Muscle layer of duodenum (tissue), 2 donors: ENCODE results near the gene RBMY1D.
"Not testable (repeated sequence)": the region's sequence is repeated elsewhere in the genome, so short reads cannot be mapped to it uniquely, and the experiment has no call there.

Source experiments
- H3K27ac ChIP-seq: one replicate; pipeline ENCODE4 v1.7.0; 2013; ENCODE audit warnings: mild to moderate bottlenecking, low read length
- H3K27me3 ChIP-seq: one replicate; pipeline ENCODE4 v1.7.0; 2013; ENCODE audit warnings: low read depth, mild to moderate bottlenecking, control low read depth, low read length
- H3K36me3 ChIP-seq, 2 donors: one replicate each; pipeline ENCODE4 v1.7.0; 2013; ENCODE audit warnings: low read length in 2 of 2, control low read depth in 1 of 2, mild to moderate bottlenecking in 1 of 2; ENCODE audit not compliant: insufficient read depth in 2 of 2, control insufficient read depth in 1 of 2
- H3K4me1 ChIP-seq, 2 donors: one replicate each; pipeline ENCODE4 v1.7.0; 2013; ENCODE audit warnings: low read length in 2 of 2, mild to moderate bottlenecking in 2 of 2, control low read depth in 1 of 2, moderate library complexity in 1 of 2; ENCODE audit not compliant: insufficient read depth in 2 of 2, control insufficient read depth in 1 of 2
- H3K4me3 ChIP-seq, 2 donors: one replicate each; pipeline ENCODE4 v1.7.0; 2013; ENCODE audit warnings: low read length in 2 of 2, low read depth in 1 of 2, mild to moderate bottlenecking in 1 of 2
- H3K9me3 ChIP-seq, 2 donors: one replicate each; pipeline ENCODE4 v1.7.0; 2013; ENCODE audit warnings: low read length in 2 of 2, control low read depth in 1 of 2, mild to moderate bottlenecking in 1 of 2; ENCODE audit not compliant: control insufficient read depth in 1 of 2
- donor health status: healthy.

The RBMY1D gene

GRCh38 chrY:21894426-21894825 is at the start of gene RBMY1D:
Gene RBMY1D, minus strand, starts transcription at chrY:21894526. Its CDS starts 2,013 bp downstream, at chrY:21892513.
- H3K4me1 ChIP-seq, H3K36me3 ChIP-seq, H3K9me3 ChIP-seq, H3K27ac ChIP-seq, H3K4me3 ChIP-seq, H3K27me3 ChIP-seq: not testable (repeated sequence)

GRCh38 chrY:21917932-21918331 is 23.6 kb upstream of the RBMY1D start, which contains the start of gene RBMY1E:
Gene RBMY1E, minus strand, starts transcription at chrY:21918032. Its CDS starts 1,978 bp downstream, at chrY:21916054.
- not testable (repeated sequence) for H3K36me3 ChIP-seq

GRCh38 chrY:21869407-21870076 is 24.8 kb downstream of the RBMY1D start:
- H3K4me1 ChIP-seq, H3K27me3 ChIP-seq, H3K27ac ChIP-seq, H3K9me3 ChIP-seq, H3K4me3 ChIP-seq, H3K36me3 ChIP-seq: not testable (repeated sequence)

More at GRCh38 chrY:21917932-21918331, 23.6 kb upstream of the RBMY1D start, which contains the start of gene RBMY1E:
- H3K27ac ChIP-seq, H3K27me3 ChIP-seq, H3K4me3 ChIP-seq, H3K9me3 ChIP-seq, H3K4me1 ChIP-seq: not testable (repeated sequence)

GRCh38 chrY:21845481-21845880 is 48.8 kb downstream of the RBMY1D start:
- Histone ChIP-seq H3K36me3 (no peaks in the 10 kb centered on the region), H3K4me3 (no peak overlapping the region), H3K27ac (no peak overlapping the region), H3K4me1 (peaks cover 0 to under 1% of the 10 kb centered on the region in 2 donors), H3K27me3 (no peaks in the 10 kb centered on the region), H3K9me3 (no peaks in the 10 kb centered on the region)

GRCh38 chrY:21842090-21842489 is 52.2 kb downstream of the RBMY1D start:
- Histone ChIP-seq H3K9me3 (no peaks in the 10 kb centered on the region), H3K36me3 (no peaks in the 10 kb centered on the region), H3K27me3 (no peaks in the 10 kb centered on the region), H3K4me3 (no peak overlapping the region), H3K4me1 (peaks cover 0 to 9% of the 10 kb centered on the region in 2 donors), H3K27ac (no peak overlapping the region)

- Histone ChIP-seq H3K27me3 (no peaks in the 10 kb centered on the region), H3K4me1 (peaks cover 0 to 22% of the 10 kb centered on the region in 2 donors), H3K9me3 (no peaks in the 10 kb centered on the region), H3K4me3 (no peak overlapping the region), H3K36me3 (no peaks in the 10 kb centered on the region), H3K27ac (no peak overlapping the region)
Measured at GRCh38 chrY:21839489-21839888, 54.8 kb downstream of the RBMY1D start.

- peaks cover 0 to 26% of the 10 kb centered on the region in 2 donors for H3K4me1 ChIP-seq
- no peaks in the 10 kb centered on the region for H3K9me3 ChIP-seq
- no peaks in the 10 kb centered on the region for H3K36me3 ChIP-seq
- no peak overlapping the region for H3K4me3 ChIP-seq
- H3K27ac ChIP-seq: no peak overlapping the region
- no peaks in the 10 kb centered on the region for H3K27me3 ChIP-seq
Measured at GRCh38 chrY:21836343-21836742, 58.0 kb downstream of the RBMY1D start.

GRCh38 chrY:21835052-21835451 is 59.3 kb downstream of the RBMY1D start:
- Histone ChIP-seq H3K27me3 (no peaks in the 10 kb centered on the region), H3K9me3 (no peaks in the 10 kb centered on the region), H3K4me1 (peaks cover 0 to 21% of the 10 kb centered on the region in 2 donors), H3K36me3 (no peaks in the 10 kb centered on the region), H3K27ac (no peak overlapping the region), H3K4me3 (no peak overlapping the region)
